HEK293 (cell line): ENCODE measurements around the gene RIPOR3.

ENCODE experiments used
- CTCF ChIA-PET: fragments of 350-600 bp; formaldehyde crosslinking; extraction: SDS; loops from one replicate; lab custom pipeline; 2021; ENCODE audit warnings: antibody characterized with exemption; lab: Yijun Ruan, JAX
- POLR2A ChIA-PET: fragments of 300-600 bp; formaldehyde crosslinking; extraction: SDS; loops from one replicate; lab custom pipeline; 2020; ENCODE audit warnings: antibody characterized with exemption, inconsistent platforms; lab: Yijun Ruan, JAX
- H3K27ac ChIP-seq: fragments of 200-500 bp; sonication (Bioruptor generic); 2 replicates; pipeline ENCODE4 v1.5.1; 2014; ENCODE audit warnings: low read depth, low read length, control low read depth, inconsistent platforms; ENCODE audit errors: extremely low read depth
- H3K36me3 ChIP-seq, 2 experiments: fragments of 200-500 bp in 1 of 2; sonication (Bioruptor generic) in 1 of 2; 1 replicate in 1 of 2; 2 replicates in 1 of 2; pipeline ENCODE4 v1.5.1; 2014 to 2017; ENCODE audit warnings: inconsistent platforms in 2 of 2, low read length in 2 of 2; ENCODE audit not compliant: control insufficient read depth in 2 of 2, insufficient read depth in 1 of 2
- H3K4me1 ChIP-seq: fragments of 200-500 bp; sonication (Bioruptor generic); 2 replicates; pipeline ENCODE4 v1.5.1; 2014; ENCODE audit warnings: mild to moderate bottlenecking, low read length, inconsistent platforms; ENCODE audit not compliant: control insufficient read depth, insufficient read depth
- H3K4me3 ChIP-seq: 2 replicates; pipeline ENCODE4 v1.5.1; 2011; ENCODE audit warnings: low read depth, mild to moderate bottlenecking, control low read depth, low read length, moderate library complexity
- H3K9me3 ChIP-seq: fragments of 200-500 bp; sonication (Bioruptor generic); 2 replicates; pipeline ENCODE4 v1.5.1; 2014; ENCODE audit warnings: low read depth, low read length, inconsistent platforms; ENCODE audit not compliant: control insufficient read depth, insufficient read depth
- BCL11B ChIP-seq: fragments of 450-650 bp; formaldehyde crosslinking; IDR thresholded peaks from 2 replicates; pipeline ENCODE4 v1.5.1; 2016; ENCODE audit warnings: low read depth, missing biosample characterization, missing genetic modification characterization
- GFI1B ChIP-seq: fragments of 450-650 bp; formaldehyde crosslinking; IDR thresholded peaks from 2 replicates; pipeline ENCODE4 v1.5.1; 2016; ENCODE audit warnings: missing biosample characterization, missing genetic modification characterization
- SP2 ChIP-seq: fragments of 450-650 bp; formaldehyde crosslinking; IDR thresholded peaks from 2 replicates; pipeline ENCODE4 v1.5.1; 2016; ENCODE audit warnings: missing biosample characterization, missing genetic modification characterization
- WT1 ChIP-seq: fragments of 450-650 bp; formaldehyde crosslinking; IDR thresholded peaks from 2 replicates; pipeline ENCODE4 v1.5.1; 2016; ENCODE audit warnings: missing biosample characterization, missing genetic modification characterization
- ZBTB48 ChIP-seq: fragments of 450-650 bp; formaldehyde crosslinking; IDR thresholded peaks from 2 replicates; pipeline ENCODE4 v1.5.1; 2016; ENCODE audit warnings: missing biosample characterization, missing genetic modification characterization
- ZNF10 ChIP-seq: fragments of 450-650 bp; formaldehyde crosslinking; IDR thresholded peaks from 2 replicates; pipeline ENCODE4 v1.5.1; 2017; ENCODE audit warnings: missing biosample characterization, missing genetic modification characterization
- ZNF398 ChIP-seq: fragments of 450-650 bp; formaldehyde crosslinking; IDR thresholded peaks from 2 replicates; pipeline ENCODE4 v1.5.1; 2017; ENCODE audit warnings: missing biosample characterization, missing genetic modification characterization
- ZNF548 ChIP-seq: fragments of 450-650 bp; formaldehyde crosslinking; IDR thresholded peaks from 2 replicates; pipeline ENCODE4 v1.5.1; 2016; ENCODE audit warnings: missing biosample characterization, missing genetic modification characterization
- ZNF610 ChIP-seq: fragments of 450-650 bp; formaldehyde crosslinking; IDR thresholded peaks from 2 replicates; pipeline ENCODE4 v1.5.1; 2016; ENCODE audit warnings: missing biosample characterization, missing genetic modification characterization, borderline replicate concordance
- ZNF768 ChIP-seq: fragments of 450-650 bp; formaldehyde crosslinking; IDR thresholded peaks from 2 replicates; pipeline ENCODE4 v1.5.1; 2018; ENCODE audit warnings: missing biosample characterization, mild to moderate bottlenecking, missing genetic modification characterization
- TF ChIP-seq, protein P1 (sequence below): fragments of 450-650 bp; formaldehyde crosslinking; IDR thresholded peaks from 2 replicates; pipeline ENCODE4 v1.5.1; 2016; ENCODE audit warnings: missing biosample characterization, missing genetic modification characterization
- TF ChIP-seq, protein P2 (sequence below): fragments of 450-650 bp; formaldehyde crosslinking; optimal IDR thresholded peaks from 2 replicates; pipeline ENCODE3; 2016; ENCODE audit warnings: missing biosample characterization, mild to moderate bottlenecking, missing genetic modification characterization
- TF ChIP-seq, protein P3 (sequence below): fragments of 450-650 bp; formaldehyde crosslinking; IDR thresholded peaks from 2 replicates; pipeline ENCODE4 v1.5.1; 2017; ENCODE audit warnings: missing biosample characterization, missing genetic modification characterization
- TF ChIP-seq, protein P4 (sequence below): fragments of 450-650 bp; formaldehyde crosslinking; IDR thresholded peaks from 2 replicates; pipeline ENCODE4 v1.5.1; 2017; ENCODE audit warnings: missing biosample characterization, missing genetic modification characterization
- TF ChIP-seq, protein P5 (sequence below): fragments of 450-650 bp; formaldehyde crosslinking; IDR thresholded peaks from 2 replicates; pipeline ENCODE4 v1.5.1; 2016; ENCODE audit warnings: missing biosample characterization, missing genetic modification characterization
- TF ChIP-seq, protein P6 (sequence below): sonication (generic); formaldehyde crosslinking; IDR thresholded peaks from 2 replicates; pipeline ENCODE4 v1.8.1; 2022; ENCODE audit warnings: mild to moderate bottlenecking, moderate library complexity, missing genetic modification reagents

The RIPOR3 gene

DNA sequence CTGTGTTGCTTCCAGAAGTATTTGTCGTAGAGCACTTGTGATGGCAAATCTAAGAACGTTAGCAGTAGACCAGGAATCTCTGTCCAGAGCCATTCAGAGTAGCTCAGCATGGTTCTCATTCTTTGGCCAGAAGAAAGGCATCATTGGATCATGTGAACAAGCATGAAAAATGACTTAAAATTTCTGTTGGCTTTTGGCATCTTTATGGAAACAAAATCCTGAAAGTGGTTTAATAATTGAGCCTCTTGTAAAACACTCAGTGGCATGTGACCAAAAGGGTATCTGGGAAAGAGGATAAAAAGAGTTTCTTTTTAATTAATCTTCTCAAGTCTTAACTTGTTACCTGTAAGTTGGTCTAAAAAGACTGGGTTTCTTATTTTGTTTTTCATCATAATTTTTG lies 126.0 kb downstream of the RIPOR3 start:
- Histone ChIP-seq H3K36me3 (peaks cover 0 to 61% of the 10 kb centered on the region in 2 experiments; a peak in 1 of 3 replicates), H3K4me3 (no peak overlapping the region), H3K27ac (no peak overlapping the region), H3K4me1 (peaks cover 3% of the 10 kb centered on the region), H3K9me3 (no peaks in the 10 kb centered on the region)
- ChIA-PET CTCF (interaction anchor here (1.1 kb wide), 1 partner anchor 7 kb away, joined by 3 read pairs; no protein-coding TSS in a partner anchor), POLR2A (no interaction called here)
- TF ChIP-seq BCL11B (tag by site-specific recombination): no peak
- TF ChIP-seq, protein P1, sequence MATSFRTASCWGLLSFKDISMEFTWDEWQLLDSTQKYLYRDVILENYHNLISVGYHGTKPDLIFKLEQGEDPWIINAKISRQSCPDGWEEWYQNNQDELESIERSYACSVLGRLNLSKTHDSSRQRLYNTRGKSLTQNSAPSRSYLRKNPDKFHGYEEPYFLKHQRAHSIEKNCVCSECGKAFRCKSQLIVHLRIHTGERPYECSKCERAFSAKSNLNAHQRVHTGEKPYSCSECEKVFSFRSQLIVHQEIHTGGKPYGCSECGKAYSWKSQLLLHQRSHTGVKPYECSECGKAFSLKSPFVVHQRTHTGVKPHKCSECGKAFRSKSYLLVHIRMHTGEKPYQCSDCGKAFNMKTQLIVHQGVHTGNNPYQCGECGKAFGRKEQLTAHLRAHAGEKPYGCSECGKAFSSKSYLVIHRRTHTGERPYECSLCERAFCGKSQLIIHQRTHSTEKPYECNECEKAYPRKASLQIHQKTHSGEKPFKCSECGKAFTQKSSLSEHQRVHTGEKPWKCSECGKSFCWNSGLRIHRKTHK (tag by site-specific recombination): no peak
- no peak for TF ChIP-seq ZBTB48 (tag by site-specific recombination)

- ChIA-PET POLR2A (no interaction called here), CTCF (interaction anchor here (0.7 to 1.5 kb wide), 3 partner anchors 25 to 98 kb away, joined by 3 to 6 read pairs (median 3); no protein-coding TSS in a partner anchor)
- TF ChIP-seq GFI1B (tag by site-specific recombination) (no peak), ZNF768 (no peak), WT1 (tag by site-specific recombination) (peak; percentile 74)
- TF ChIP-seq, protein P2, sequence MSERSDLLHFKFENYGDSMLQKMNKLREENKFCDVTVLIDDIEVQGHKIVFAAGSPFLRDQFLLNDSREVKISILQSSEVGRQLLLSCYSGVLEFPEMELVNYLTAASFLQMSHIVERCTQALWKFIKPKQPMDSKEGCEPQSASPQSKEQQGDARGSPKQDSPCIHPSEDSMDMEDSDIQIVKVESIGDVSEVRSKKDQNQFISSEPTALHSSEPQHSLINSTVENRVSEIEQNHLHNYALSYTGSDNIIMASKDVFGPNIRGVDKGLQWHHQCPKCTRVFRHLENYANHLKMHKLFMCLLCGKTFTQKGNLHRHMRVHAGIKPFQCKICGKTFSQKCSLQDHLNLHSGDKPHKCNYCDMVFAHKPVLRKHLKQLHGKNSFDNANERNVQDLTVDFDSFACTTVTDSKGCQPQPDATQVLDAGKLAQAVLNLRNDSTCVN (tag by site-specific recombination): no peak
- TF ChIP-seq, protein P3, sequence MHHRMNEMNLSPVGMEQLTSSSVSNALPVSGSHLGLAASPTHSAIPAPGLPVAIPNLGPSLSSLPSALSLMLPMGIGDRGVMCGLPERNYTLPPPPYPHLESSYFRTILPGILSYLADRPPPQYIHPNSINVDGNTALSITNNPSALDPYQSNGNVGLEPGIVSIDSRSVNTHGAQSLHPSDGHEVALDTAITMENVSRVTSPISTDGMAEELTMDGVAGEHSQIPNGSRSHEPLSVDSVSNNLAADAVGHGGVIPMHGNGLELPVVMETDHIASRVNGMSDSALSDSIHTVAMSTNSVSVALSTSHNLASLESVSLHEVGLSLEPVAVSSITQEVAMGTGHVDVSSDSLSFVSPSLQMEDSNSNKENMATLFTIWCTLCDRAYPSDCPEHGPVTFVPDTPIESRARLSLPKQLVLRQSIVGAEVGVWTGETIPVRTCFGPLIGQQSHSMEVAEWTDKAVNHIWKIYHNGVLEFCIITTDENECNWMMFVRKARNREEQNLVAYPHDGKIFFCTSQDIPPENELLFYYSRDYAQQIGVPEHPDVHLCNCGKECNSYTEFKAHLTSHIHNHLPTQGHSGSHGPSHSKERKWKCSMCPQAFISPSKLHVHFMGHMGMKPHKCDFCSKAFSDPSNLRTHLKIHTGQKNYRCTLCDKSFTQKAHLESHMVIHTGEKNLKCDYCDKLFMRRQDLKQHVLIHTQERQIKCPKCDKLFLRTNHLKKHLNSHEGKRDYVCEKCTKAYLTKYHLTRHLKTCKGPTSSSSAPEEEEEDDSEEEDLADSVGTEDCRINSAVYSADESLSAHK: peak; percentile 60; the same call in 1 of the 2 replicates
- TF ChIP-seq, protein P4, sequence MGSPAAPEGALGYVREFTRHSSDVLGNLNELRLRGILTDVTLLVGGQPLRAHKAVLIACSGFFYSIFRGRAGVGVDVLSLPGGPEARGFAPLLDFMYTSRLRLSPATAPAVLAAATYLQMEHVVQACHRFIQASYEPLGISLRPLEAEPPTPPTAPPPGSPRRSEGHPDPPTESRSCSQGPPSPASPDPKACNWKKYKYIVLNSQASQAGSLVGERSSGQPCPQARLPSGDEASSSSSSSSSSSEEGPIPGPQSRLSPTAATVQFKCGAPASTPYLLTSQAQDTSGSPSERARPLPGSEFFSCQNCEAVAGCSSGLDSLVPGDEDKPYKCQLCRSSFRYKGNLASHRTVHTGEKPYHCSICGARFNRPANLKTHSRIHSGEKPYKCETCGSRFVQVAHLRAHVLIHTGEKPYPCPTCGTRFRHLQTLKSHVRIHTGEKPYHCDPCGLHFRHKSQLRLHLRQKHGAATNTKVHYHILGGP: no peak
- H3K36me3 ChIP-seq: peaks cover 0 to 45% of the 10 kb centered on the region in 2 experiments; a peak in 1 of 3 replicates
- H3K9me3 ChIP-seq: no peaks in the 10 kb centered on the region
- H3K27ac ChIP-seq: no peak overlapping the region
- H3K4me1 ChIP-seq: peaks cover 3% of the 10 kb centered on the region
- H3K4me3 ChIP-seq: no peak overlapping the region
These were observed 128.0 kb downstream of the RIPOR3 start for GRCh38 chr20:50563133-50563944.

DNA sequence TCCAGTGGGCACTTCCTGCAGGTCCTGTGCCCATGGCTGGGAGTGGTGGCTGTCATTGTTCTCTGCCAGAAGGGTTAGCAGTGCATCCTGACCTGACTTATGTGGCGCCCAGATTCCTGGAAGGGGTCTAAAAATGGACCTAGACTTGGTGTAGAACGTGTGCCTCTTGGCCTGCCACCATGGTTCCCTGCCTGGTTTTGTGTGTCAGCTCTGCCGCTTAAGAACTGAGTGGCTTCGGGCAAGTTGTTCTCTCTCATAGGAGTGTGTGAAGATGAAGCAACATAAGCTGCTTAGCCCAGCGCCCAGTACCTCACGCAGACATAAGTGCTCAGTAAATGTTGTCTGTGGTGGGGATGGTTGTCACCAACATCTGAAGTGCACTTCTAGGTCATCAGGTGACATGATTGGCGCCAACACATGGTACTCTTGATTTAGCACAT lies 129.1 kb downstream of the RIPOR3 start:
- H3K27ac ChIP-seq: no peak overlapping the region
- ChIA-PET CTCF (interaction anchor here (0.9 to 1.5 kb wide), 5 partner anchors 11 to 97 kb away, joined by 3 to 6 read pairs (median 4); no protein-coding TSS in a partner anchor), POLR2A (interaction anchor here (1.1 kb wide), 1 partner anchor 52 kb away, joined by 4 read pairs; no protein-coding TSS in a partner anchor)
- H3K36me3 ChIP-seq: peaks cover 0 to 34% of the 10 kb centered on the region in 2 experiments; a peak in 1 of 3 replicates
- H3K9me3 ChIP-seq: no peaks in the 10 kb centered on the region
- H3K4me1 ChIP-seq: peaks cover 3% of the 10 kb centered on the region
- H3K4me3 ChIP-seq: no peak overlapping the region
- TF ChIP-seq ZNF10 (tag by site-specific recombination) (no peak), ZNF548 (tag by site-specific recombination) (no peak), ZNF398 (no peak), SP2 (no peak), WT1 (tag by site-specific recombination) (no peak), ZNF610 (tag by site-specific recombination) (no peak)
- TF ChIP-seq, protein P5, sequence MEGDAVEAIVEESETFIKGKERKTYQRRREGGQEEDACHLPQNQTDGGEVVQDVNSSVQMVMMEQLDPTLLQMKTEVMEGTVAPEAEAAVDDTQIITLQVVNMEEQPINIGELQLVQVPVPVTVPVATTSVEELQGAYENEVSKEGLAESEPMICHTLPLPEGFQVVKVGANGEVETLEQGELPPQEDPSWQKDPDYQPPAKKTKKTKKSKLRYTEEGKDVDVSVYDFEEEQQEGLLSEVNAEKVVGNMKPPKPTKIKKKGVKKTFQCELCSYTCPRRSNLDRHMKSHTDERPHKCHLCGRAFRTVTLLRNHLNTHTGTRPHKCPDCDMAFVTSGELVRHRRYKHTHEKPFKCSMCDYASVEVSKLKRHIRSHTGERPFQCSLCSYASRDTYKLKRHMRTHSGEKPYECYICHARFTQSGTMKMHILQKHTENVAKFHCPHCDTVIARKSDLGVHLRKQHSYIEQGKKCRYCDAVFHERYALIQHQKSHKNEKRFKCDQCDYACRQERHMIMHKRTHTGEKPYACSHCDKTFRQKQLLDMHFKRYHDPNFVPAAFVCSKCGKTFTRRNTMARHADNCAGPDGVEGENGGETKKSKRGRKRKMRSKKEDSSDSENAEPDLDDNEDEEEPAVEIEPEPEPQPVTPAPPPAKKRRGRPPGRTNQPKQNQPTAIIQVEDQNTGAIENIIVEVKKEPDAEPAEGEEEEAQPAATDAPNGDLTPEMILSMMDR: no peak
- TF ChIP-seq, protein P6, sequence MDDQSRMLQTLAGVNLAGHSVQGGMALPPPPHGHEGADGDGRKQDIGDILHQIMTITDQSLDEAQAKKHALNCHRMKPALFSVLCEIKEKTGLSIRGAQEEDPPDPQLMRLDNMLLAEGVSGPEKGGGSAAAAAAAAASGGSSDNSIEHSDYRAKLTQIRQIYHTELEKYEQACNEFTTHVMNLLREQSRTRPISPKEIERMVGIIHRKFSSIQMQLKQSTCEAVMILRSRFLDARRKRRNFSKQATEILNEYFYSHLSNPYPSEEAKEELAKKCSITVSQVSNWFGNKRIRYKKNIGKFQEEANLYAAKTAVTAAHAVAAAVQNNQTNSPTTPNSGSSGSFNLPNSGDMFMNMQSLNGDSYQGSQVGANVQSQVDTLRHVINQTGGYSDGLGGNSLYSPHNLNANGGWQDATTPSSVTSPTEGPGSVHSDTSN (CRISPR knock-in tag): no peak
